NT2/D1 (cell line): ENCODE data around the gene ZNF823.

Source experiments
- SUZ12 ChIP-seq: IDR thresholded peaks from 2 replicates; pipeline ENCODE4 v1.6.1; 2011; ENCODE audit not compliant: insufficient read length, insufficient read depth; ENCODE audit errors: extremely low read depth
- YY1 ChIP-seq: IDR thresholded peaks from 2 replicates; pipeline ENCODE4 v1.6.1; 2011; ENCODE audit not compliant: insufficient read length, insufficient read depth
- ZNF274 ChIP-seq: IDR thresholded peaks from 2 replicates; pipeline ENCODE4 v1.6.1; 2011; ENCODE audit warnings: mild to moderate bottlenecking, low read depth, low read length

DNA sequence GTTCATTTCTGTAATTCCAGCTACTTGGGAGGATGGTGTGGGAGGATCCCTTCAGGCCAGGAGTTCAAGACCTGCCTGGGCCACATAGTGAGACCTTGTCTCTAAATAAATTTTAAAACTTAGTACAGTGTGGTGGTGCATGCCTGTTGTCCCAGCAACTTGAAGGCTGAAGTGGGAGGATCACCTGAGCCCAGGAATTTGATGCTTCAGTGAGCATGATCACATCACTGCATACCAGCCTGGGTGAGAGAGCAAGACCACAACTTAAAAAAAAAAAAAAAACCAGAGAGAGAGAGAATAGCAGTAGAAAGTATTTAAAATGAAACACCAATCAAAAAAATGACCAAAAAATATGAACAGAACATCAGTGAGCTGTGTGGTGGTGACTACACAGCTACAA lies 7.1 kb upstream of the ZNF823 start:
- TF ChIP-seq ZNF274 (no peak), YY1 (no peak), SUZ12 (no peak)
